ENCODE data around the gene SLC9A9.

The SLC9A9 gene

GRCh38 chr3:143637133-143637532, 211.1 kb downstream of the SLC9A9 start:
- H3K4me3 ChIP-seq (ENCODE audit: low read depth, low read length): no peak overlapping the region
- no peak for DNase-seq (ENCODE audit: low read depth)
- TF ChIP-seq CTCF (conservative IDR thresholded peaks at IDR 0.05; ENCODE audit: low read depth, low read length): no peak

GRCh38 chr3:143634991-143635390, 213.3 kb downstream of the SLC9A9 start:
- no peak overlapping the region for H3K4me3 ChIP-seq (ENCODE audit: low read depth, low read length)
- no peak for DNase-seq (ENCODE audit: low read depth)
- TF ChIP-seq CTCF (conservative IDR thresholded peaks at IDR 0.05; ENCODE audit: low read depth, low read length): no peak

GRCh38 chr3:143634427-143634826, 213.8 kb downstream of the SLC9A9 start:
- H3K4me3 ChIP-seq (ENCODE audit: low read depth, low read length): no peak overlapping the region
- no peak for TF ChIP-seq CTCF (conservative IDR thresholded peaks at IDR 0.05; ENCODE audit: low read depth, low read length)
- no peak for DNase-seq (ENCODE audit: low read depth)

GRCh38 chr3:143633816-143634215, 214.5 kb downstream of the SLC9A9 start:
- DNase-seq (ENCODE audit: low read depth): no peak
- TF ChIP-seq CTCF (conservative IDR thresholded peaks at IDR 0.05; ENCODE audit: low read depth, low read length): no peak
- H3K4me3 ChIP-seq (ENCODE audit: low read depth, low read length): no peak overlapping the region

- DNase-seq (ENCODE audit: low read depth): no peak
- TF ChIP-seq CTCF (conservative IDR thresholded peaks at IDR 0.05; ENCODE audit: low read depth, low read length): no peak
- no peak overlapping the region for H3K4me3 ChIP-seq (ENCODE audit: low read depth, low read length)
Measured at GRCh38 chr3:143629726-143630125, 218.5 kb downstream of the SLC9A9 start.

- no peak for TF ChIP-seq CTCF (conservative IDR thresholded peaks at IDR 0.05; ENCODE audit: low read depth, low read length)
- DNase-seq (ENCODE audit: low read depth): peak; percentile 43
- no peak overlapping the region for H3K4me3 ChIP-seq (ENCODE audit: low read depth, low read length)
Measured at GRCh38 chr3:143628971-143629370, 219.3 kb downstream of the SLC9A9 start.

GRCh38 chr3:143627336-143627735, 220.9 kb downstream of the SLC9A9 start:
- peak; percentile 47 for DNase-seq (ENCODE audit: low read depth)
- H3K4me3 ChIP-seq (ENCODE audit: low read depth, low read length): no peak overlapping the region
- no peak for TF ChIP-seq CTCF (conservative IDR thresholded peaks at IDR 0.05; ENCODE audit: low read depth, low read length)
